DOHH2 (cell line): ENCODE measurements around the gene RAVER1.

Source experiments
- CTCF ChIP-seq: fragments of 200-600 bp; sonication (generic); IDR thresholded peaks from one replicate; pipeline ENCODE4 v1.5.1; 2014; ENCODE audit warnings: antibody characterized with exemption, mild to moderate bottlenecking, low read depth, low read length; ENCODE audit not compliant: poor library complexity, severe bottlenecking
- EZH2phosphoT487 ChIP-seq: fragments of 200-600 bp; sonication (generic); IDR thresholded peaks from 2 replicates; pipeline ENCODE4 v1.6.1; 2017; ENCODE audit warnings: borderline replicate concordance, mild to moderate bottlenecking, antibody characterized with exemption, low read length, moderate library complexity, mixed read lengths

GRCh38 chr19:10380313-10381102 lies 47.2 kb upstream of the RAVER1 start, which contains the start of gene TYK2:
- TF ChIP-seq CTCF: no peak
- no peak for TF ChIP-seq EZH2phosphoT487
